ENCODE measurements around the gene BPIFB2. TPM values are rescaled to one million over a fixed set of nuclear protein-coding genes. Genes with fewer than 3 reads are reported as not detected.

The BPIFB2 gene
- total and polyA plus RNA-seq, 4 donors, result 0.33 to 3.7 (median 1.5) TPM

- WGBS, result 78% methylated on average over 7 of the region's 7 CpGs
- TF ChIP-seq, protein P1, sequence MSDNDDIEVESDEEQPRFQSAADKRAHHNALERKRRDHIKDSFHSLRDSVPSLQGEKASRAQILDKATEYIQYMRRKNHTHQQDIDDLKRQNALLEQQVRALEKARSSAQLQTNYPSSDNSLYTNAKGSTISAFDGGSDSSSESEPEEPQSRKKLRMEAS (IDR thresholded peaks at IDR 0.05), result no peak
- TF ChIP-seq NR2F2 (IDR thresholded peaks at IDR 0.05) (no peak), RXRA (IDR thresholded peaks at IDR 0.05) (no peak), FOXA1 (IDR thresholded peaks at IDR 0.05) (no peak), TAF1 (conservative IDR thresholded peaks at IDR 0.05) (no peak)
- TF ChIP-seq, protein P2, sequence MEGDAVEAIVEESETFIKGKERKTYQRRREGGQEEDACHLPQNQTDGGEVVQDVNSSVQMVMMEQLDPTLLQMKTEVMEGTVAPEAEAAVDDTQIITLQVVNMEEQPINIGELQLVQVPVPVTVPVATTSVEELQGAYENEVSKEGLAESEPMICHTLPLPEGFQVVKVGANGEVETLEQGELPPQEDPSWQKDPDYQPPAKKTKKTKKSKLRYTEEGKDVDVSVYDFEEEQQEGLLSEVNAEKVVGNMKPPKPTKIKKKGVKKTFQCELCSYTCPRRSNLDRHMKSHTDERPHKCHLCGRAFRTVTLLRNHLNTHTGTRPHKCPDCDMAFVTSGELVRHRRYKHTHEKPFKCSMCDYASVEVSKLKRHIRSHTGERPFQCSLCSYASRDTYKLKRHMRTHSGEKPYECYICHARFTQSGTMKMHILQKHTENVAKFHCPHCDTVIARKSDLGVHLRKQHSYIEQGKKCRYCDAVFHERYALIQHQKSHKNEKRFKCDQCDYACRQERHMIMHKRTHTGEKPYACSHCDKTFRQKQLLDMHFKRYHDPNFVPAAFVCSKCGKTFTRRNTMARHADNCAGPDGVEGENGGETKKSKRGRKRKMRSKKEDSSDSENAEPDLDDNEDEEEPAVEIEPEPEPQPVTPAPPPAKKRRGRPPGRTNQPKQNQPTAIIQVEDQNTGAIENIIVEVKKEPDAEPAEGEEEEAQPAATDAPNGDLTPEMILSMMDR (IDR thresholded peaks at IDR 0.05; ENCODE audit: low read depth, low read length, missing input control), result no peak
- TF ChIP-seq, protein P3, sequence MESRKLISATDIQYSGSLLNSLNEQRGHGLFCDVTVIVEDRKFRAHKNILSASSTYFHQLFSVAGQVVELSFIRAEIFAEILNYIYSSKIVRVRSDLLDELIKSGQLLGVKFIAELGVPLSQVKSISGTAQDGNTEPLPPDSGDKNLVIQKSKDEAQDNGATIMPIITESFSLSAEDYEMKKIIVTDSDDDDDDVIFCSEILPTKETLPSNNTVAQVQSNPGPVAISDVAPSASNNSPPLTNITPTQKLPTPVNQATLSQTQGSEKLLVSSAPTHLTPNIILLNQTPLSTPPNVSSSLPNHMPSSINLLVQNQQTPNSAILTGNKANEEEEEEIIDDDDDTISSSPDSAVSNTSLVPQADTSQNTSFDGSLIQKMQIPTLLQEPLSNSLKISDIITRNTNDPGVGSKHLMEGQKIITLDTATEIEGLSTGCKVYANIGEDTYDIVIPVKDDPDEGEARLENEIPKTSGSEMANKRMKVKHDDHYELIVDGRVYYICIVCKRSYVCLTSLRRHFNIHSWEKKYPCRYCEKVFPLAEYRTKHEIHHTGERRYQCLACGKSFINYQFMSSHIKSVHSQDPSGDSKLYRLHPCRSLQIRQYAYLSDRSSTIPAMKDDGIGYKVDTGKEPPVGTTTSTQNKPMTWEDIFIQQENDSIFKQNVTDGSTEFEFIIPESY (IDR thresholded peaks at IDR 0.05), result no peak
- TF ChIP-seq, protein P4, sequence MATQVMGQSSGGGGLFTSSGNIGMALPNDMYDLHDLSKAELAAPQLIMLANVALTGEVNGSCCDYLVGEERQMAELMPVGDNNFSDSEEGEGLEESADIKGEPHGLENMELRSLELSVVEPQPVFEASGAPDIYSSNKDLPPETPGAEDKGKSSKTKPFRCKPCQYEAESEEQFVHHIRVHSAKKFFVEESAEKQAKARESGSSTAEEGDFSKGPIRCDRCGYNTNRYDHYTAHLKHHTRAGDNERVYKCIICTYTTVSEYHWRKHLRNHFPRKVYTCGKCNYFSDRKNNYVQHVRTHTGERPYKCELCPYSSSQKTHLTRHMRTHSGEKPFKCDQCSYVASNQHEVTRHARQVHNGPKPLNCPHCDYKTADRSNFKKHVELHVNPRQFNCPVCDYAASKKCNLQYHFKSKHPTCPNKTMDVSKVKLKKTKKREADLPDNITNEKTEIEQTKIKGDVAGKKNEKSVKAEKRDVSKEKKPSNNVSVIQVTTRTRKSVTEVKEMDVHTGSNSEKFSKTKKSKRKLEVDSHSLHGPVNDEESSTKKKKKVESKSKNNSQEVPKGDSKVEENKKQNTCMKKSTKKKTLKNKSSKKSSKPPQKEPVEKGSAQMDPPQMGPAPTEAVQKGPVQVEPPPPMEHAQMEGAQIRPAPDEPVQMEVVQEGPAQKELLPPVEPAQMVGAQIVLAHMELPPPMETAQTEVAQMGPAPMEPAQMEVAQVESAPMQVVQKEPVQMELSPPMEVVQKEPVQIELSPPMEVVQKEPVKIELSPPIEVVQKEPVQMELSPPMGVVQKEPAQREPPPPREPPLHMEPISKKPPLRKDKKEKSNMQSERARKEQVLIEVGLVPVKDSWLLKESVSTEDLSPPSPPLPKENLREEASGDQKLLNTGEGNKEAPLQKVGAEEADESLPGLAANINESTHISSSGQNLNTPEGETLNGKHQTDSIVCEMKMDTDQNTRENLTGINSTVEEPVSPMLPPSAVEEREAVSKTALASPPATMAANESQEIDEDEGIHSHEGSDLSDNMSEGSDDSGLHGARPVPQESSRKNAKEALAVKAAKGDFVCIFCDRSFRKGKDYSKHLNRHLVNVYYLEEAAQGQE (IDR thresholded peaks at IDR 0.05), result no peak
- Histone ChIP-seq H3K4me1 (ENCODE audit: control insufficient read depth in 4 of 4, insufficient read depth in 4 of 4, low read length in 3 of 4) (no peaks in the 10 kb centered on the region), H3K4me3 (ENCODE audit: low read depth in 1 of 3, low read length in 3 of 3) (no peak overlapping the region), H3K9ac (ENCODE audit: low read depth in 1 of 2, low read length in 2 of 2) (no peak overlapping the region), H3K9me3 (ENCODE audit: control insufficient read depth in 4 of 4, low read length in 3 of 4) (no peaks in the 10 kb centered on the region), H3K36me3 (ENCODE audit: control insufficient read depth in 4 of 4, insufficient read depth in 3 of 4, low read depth in 1 of 4, low read length in 3 of 4) (no peaks in the 10 kb centered on the region), H3K27ac (ENCODE audit: low read depth in 1 of 2, low read length in 2 of 2) (no peak overlapping the region), H3K27me3 (ENCODE audit: control insufficient read depth in 4 of 4, insufficient read depth in 4 of 4, low read length in 3 of 4) (no peaks in the 10 kb centered on the region)
- no peak for DNase-seq (ENCODE audit: low spot score)
These were observed 29.5 kb upstream of the BPIFB2 start for GRCh38 chr20:32978009-32978335.

DNA sequence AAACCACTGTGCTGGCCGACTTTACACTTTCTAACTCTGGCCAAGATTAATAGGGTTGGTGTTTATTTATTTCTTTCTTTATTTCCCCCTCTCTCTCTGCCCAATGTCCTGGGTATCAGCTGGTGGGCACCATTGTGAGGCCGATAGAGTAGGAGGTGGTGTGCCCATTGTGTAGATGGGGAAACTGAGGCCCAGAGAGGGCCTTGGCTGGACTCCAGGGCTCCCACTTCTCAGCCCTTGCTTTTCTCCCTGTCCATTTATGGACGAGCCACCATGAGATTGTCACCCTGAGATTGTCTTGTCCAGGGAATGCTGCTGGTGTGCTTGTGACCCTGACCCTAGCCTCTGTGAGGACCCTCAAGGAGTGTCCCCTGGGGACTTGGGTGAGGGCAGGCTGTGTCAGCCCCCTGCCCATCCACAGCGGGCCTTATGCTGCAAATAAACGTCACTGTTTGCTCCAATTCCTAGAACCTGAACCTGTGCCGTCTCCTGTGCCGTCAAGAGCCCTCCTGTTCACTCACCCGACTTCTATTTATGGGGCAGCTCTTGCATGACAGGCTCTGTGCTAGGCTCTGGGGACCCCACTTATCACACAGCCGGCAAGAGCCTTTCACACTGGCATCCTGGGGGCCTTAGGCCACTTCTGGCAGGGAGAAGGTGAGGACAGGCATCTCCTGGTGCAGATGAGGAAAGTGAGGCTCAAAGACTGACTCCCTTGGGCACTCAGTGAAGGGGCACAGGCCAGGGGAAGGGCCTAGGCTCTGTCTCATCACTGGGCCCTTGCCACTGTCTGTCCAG, 28.1 kb upstream of the BPIFB2 start:
- H3K27ac ChIP-seq (ENCODE audit: low read depth in 1 of 2, low read length in 2 of 2), result no peak overlapping the region
- DNase-seq (ENCODE audit: low spot score), result no peak
- WGBS, result 81% methylated on average over 9 of the region's 9 CpGs
- no peak for TF ChIP-seq HNF4A (conservative IDR thresholded peaks at IDR 0.05)
- H3K27me3 ChIP-seq (ENCODE audit: control insufficient read depth in 4 of 4, insufficient read depth in 4 of 4, low read length in 3 of 4), result no peaks in the 10 kb centered on the region
- H3K36me3 ChIP-seq (ENCODE audit: control insufficient read depth in 4 of 4, insufficient read depth in 3 of 4, low read depth in 1 of 4, low read length in 3 of 4), result no peaks in the 10 kb centered on the region
- no peaks in the 10 kb centered on the region for H3K4me1 ChIP-seq (ENCODE audit: control insufficient read depth in 4 of 4, insufficient read depth in 4 of 4, low read length in 3 of 4)
- no peak overlapping the region for H3K9ac ChIP-seq (ENCODE audit: low read depth in 1 of 2, low read length in 2 of 2)
- no peak overlapping the region for H3K4me3 ChIP-seq (ENCODE audit: low read depth in 1 of 3, low read length in 3 of 3)
- H3K9me3 ChIP-seq (ENCODE audit: control insufficient read depth in 4 of 4, low read length in 3 of 4), result no peaks in the 10 kb centered on the region

All from liver (tissue), 9 donors.